ENCODE measurements around the gene LIN7C.
"Not testable (repeated sequence)": the region's sequence is repeated elsewhere in the genome, so short reads cannot be mapped to it uniquely, and the experiment has no call there.

The LIN7C gene

GRCh38 chr11:27452147-27452546 is 54.4 kb downstream of the LIN7C start:
- Histone ChIP-seq H3K27me3 (no peaks in the 10 kb centered on the region), H3K36me3 (no peaks in the 10 kb centered on the region), H3K9me3 (no peaks in the 10 kb centered on the region), H3K4me1 (no peaks in the 10 kb centered on the region), H3K4me3 (ENCODE audit: low read depth, low read length) (no peak overlapping the region)
- DNase-seq = no peak
- TF ChIP-seq, protein P1, sequence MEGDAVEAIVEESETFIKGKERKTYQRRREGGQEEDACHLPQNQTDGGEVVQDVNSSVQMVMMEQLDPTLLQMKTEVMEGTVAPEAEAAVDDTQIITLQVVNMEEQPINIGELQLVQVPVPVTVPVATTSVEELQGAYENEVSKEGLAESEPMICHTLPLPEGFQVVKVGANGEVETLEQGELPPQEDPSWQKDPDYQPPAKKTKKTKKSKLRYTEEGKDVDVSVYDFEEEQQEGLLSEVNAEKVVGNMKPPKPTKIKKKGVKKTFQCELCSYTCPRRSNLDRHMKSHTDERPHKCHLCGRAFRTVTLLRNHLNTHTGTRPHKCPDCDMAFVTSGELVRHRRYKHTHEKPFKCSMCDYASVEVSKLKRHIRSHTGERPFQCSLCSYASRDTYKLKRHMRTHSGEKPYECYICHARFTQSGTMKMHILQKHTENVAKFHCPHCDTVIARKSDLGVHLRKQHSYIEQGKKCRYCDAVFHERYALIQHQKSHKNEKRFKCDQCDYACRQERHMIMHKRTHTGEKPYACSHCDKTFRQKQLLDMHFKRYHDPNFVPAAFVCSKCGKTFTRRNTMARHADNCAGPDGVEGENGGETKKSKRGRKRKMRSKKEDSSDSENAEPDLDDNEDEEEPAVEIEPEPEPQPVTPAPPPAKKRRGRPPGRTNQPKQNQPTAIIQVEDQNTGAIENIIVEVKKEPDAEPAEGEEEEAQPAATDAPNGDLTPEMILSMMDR (IDR thresholded peaks at IDR 0.05; ENCODE audit: low read depth, low read length) = no peak

GRCh38 chr11:27451244-27451965 is 55.2 kb downstream of the LIN7C start:
- Histone ChIP-seq H3K36me3 (no peaks in the 10 kb centered on the region), H3K4me1 (no peaks in the 10 kb centered on the region), H3K27me3 (no peaks in the 10 kb centered on the region), H3K9me3 (no peaks in the 10 kb centered on the region), H3K4me3 (ENCODE audit: low read depth, low read length) (no peak overlapping the region)
- no peak for DNase-seq
- TF ChIP-seq, protein P1 (IDR thresholded peaks at IDR 0.05; ENCODE audit: low read depth, low read length) = no peak

- not testable (repeated sequence) for DNase-seq, H3K36me3 ChIP-seq
These were observed 58.4 kb downstream of the LIN7C start for GRCh38 chr11:27448184-27448540.

GRCh38 chr11:27447288-27448183 is 59.0 kb downstream of the LIN7C start:
- TF ChIP-seq, protein P1 (IDR thresholded peaks at IDR 0.05; ENCODE audit: low read depth, low read length) = no peak
- no peak for DNase-seq
- no peaks in the 10 kb centered on the region for H3K36me3 ChIP-seq
- no peaks in the 10 kb centered on the region for H3K27me3 ChIP-seq
- H3K4me1 ChIP-seq = no peaks in the 10 kb centered on the region
- no peak overlapping the region for H3K4me3 ChIP-seq (ENCODE audit: low read depth, low read length)
- H3K9me3 ChIP-seq = no peaks in the 10 kb centered on the region

More at GRCh38 chr11:27448184-27448540, 58.4 kb downstream of the LIN7C start:
- not testable (repeated sequence) for H3K9me3 ChIP-seq; H3K4me3 ChIP-seq (ENCODE audit: low read depth, low read length); H3K27me3 ChIP-seq; H3K4me1 ChIP-seq

- Histone ChIP-seq H3K36me3 (no peaks in the 10 kb centered on the region), H3K4me3 (ENCODE audit: low read depth, low read length) (no peak overlapping the region), H3K9me3 (no peaks in the 10 kb centered on the region), H3K27me3 (no peaks in the 10 kb centered on the region), H3K4me1 (no peaks in the 10 kb centered on the region)
- TF ChIP-seq, protein P1 (IDR thresholded peaks at IDR 0.05; ENCODE audit: low read depth, low read length) = no peak
- no peak for DNase-seq
These were observed 60.9 kb downstream of the LIN7C start for GRCh38 chr11:27445625-27446024.

- Histone ChIP-seq H3K4me1 (no peaks in the 10 kb centered on the region), H3K36me3 (no peaks in the 10 kb centered on the region), H3K4me3 (ENCODE audit: low read depth, low read length) (no peak overlapping the region), H3K9me3 (no peaks in the 10 kb centered on the region), H3K27me3 (no peaks in the 10 kb centered on the region)
- TF ChIP-seq, protein P1 (IDR thresholded peaks at IDR 0.05; ENCODE audit: low read depth, low read length) = no peak
- DNase-seq = no peak
These were observed 61.8 kb downstream of the LIN7C start for GRCh38 chr11:27444801-27445215.
